GM23338 (cell line): ENCODE measurements around the gene IBA57. TPM values are rescaled to one million over a fixed set of nuclear protein-coding genes. Genes with fewer than 3 reads are reported as not detected.

Source experiments
- ATAC-seq: fragments of 200-7000 bp; cut with Tn5 transposase; 3 replicates; pipeline ENCODE4 v1.9.1; 2020
- DNase-seq: peaks from one replicate; pipeline ENCODE4 v3.0.0-alpha.2; 2015; ENCODE audit warnings: low spot score
- H2AFZ ChIP-seq: fragments of 200-600 bp; sonication (generic); 2 replicates; pipeline ENCODE4 v1.8.0; 2016; ENCODE audit warnings: antibody characterized with exemption, mild to moderate bottlenecking, moderate library complexity
- H3F3A ChIP-seq: fragments of 200-600 bp; sonication (generic); replicated peaks from 2 replicates; pipeline ENCODE4 v1.8.0; 2017; ENCODE audit warnings: antibody characterized with exemption, mixed run types, low read depth
- H3K27ac ChIP-seq: fragments of 200-600 bp; sonication (generic); 2 replicates; pipeline ENCODE4 v1.6.1; 2016; ENCODE audit warnings: low read depth
- H3K27me3 ChIP-seq: fragments of 200-600 bp; sonication (generic); 2 replicates; pipeline ENCODE4 v1.8.0; 2016; ENCODE audit warnings: mild to moderate bottlenecking, mixed run types, moderate library complexity; ENCODE audit not compliant: insufficient read depth
- H3K36me3 ChIP-seq: fragments of 200-600 bp; sonication (generic); 2 replicates; pipeline ENCODE4 v1.8.0; 2016; ENCODE audit warnings: mild to moderate bottlenecking; ENCODE audit not compliant: insufficient read depth
- H3K4me1 ChIP-seq: fragments of 200-600 bp; sonication (generic); 2 replicates; pipeline ENCODE4 v1.8.0; 2016; ENCODE audit warnings: mild to moderate bottlenecking, moderate library complexity; ENCODE audit not compliant: insufficient read depth
- H3K4me2 ChIP-seq: fragments of 200-600 bp; sonication (generic); 2 replicates; pipeline ENCODE4 v1.7.1; 2017; ENCODE audit warnings: mixed run types
- H3K4me3 ChIP-seq: fragments of 200-600 bp; sonication (generic); 2 replicates; pipeline ENCODE4 v1.6.1; 2016; ENCODE audit warnings: mixed run types
- H3K79me2 ChIP-seq: fragments of 200-600 bp; sonication (generic); replicated peaks from 2 replicates; pipeline ENCODE4 v1.8.0; 2017; ENCODE audit warnings: mild to moderate bottlenecking; ENCODE audit not compliant: insufficient read depth
- H3K9me2 ChIP-seq: fragments of 200-600 bp; sonication (generic); 2 replicates; pipeline ENCODE4 v1.8.0; 2017; ENCODE audit not compliant: insufficient read depth
- H4K20me1 ChIP-seq: fragments of 200-600 bp; sonication (generic); replicated peaks from 2 replicates; pipeline ENCODE4 v1.8.0; 2017; ENCODE audit warnings: mild to moderate bottlenecking; ENCODE audit not compliant: insufficient read depth
- H3K27ac Mint-ChIP-seq: 2 replicates; pipeline ENCODE4 v1.8.0; 2020; ENCODE audit warnings: inconsistent platforms, mild to moderate bottlenecking, moderate library complexity, mixed read lengths
- H3K27me3 Mint-ChIP-seq: 3 replicates; pipeline ENCODE4 v1.8.0; 2022; ENCODE audit warnings: low read depth, mild to moderate bottlenecking, moderate library complexity, mixed read lengths, inconsistent platforms; ENCODE audit not compliant: insufficient read depth, poor library complexity
- H3K36me3 Mint-ChIP-seq: 3 replicates; pipeline ENCODE4 v1.8.0; 2021; ENCODE audit warnings: low read depth, mild to moderate bottlenecking, inconsistent platforms, moderate library complexity, mixed read lengths
- H3K4me1 Mint-ChIP-seq: 3 replicates; pipeline ENCODE4 v1.8.0; 2020; ENCODE audit warnings: mild to moderate bottlenecking, inconsistent platforms, mixed read lengths
- H3K4me3 Mint-ChIP-seq: 3 replicates; pipeline ENCODE4 v1.8.0; 2021; ENCODE audit warnings: moderate library complexity, mild to moderate bottlenecking, inconsistent platforms, mixed read lengths
- H3K9me3 Mint-ChIP-seq: 3 replicates; pipeline ENCODE4 v1.8.0; 2020; ENCODE audit warnings: moderate library complexity, mild to moderate bottlenecking, inconsistent platforms, mixed read lengths
- EZH2phosphoT487 ChIP-seq: fragments of 200-600 bp; sonication (generic); IDR thresholded peaks from one replicate; pipeline ENCODE4 v1.8.1; 2018; ENCODE audit warnings: antibody characterized with exemption; ENCODE audit not compliant: unreplicated experiment
- STAT1 ChIP-seq: IDR thresholded peaks from one replicate; pipeline ENCODE4 v1.6.1; 2016; ENCODE audit warnings: antibody characterized with exemption; ENCODE audit not compliant: unreplicated experiment
- ZNF114 ChIP-seq: fragments of 250-450 bp; sonication (Bioruptor Pico); IDR thresholded peaks from 2 replicates; pipeline ENCODE4 v1.5.0; 2020; ENCODE audit warnings: mild to moderate bottlenecking, moderate library complexity
- ZNF331 ChIP-seq: fragments of 250-450 bp; sonication (Bioruptor Pico); IDR thresholded peaks from 2 replicates; pipeline ENCODE4 v1.5.0; 2020; ENCODE audit warnings: low read depth, mild to moderate bottlenecking, moderate library complexity
- ZNF462 ChIP-seq: fragments of 250-450 bp; sonication (Bioruptor Pico); IDR thresholded peaks from 2 replicates; pipeline ENCODE4 v1.5.0; 2020; ENCODE audit warnings: mild to moderate bottlenecking, moderate library complexity
- polyA plus RNA-seq: library from polyadenylated mRNA; unstranded; fragments of >200 nt; fragmentation: Nextera tagmentation; extraction: Ambion mirVana; gene quantifications from 2 replicates; pipeline ENCODE4 v1.2.1, GENCODE V29; 2016
- total RNA-seq: library from RNA; depleted of rRNA; stranded (reverse); fragments of >200 nt; shearing (Covaris generic); gene quantifications from 2 replicates; pipeline ENCODE4 v1.2.3, GENCODE V29; 2014

Gene IBA57
- total and polyA plus RNA-seq, 2 experiments from 2014 or later, result 1.1 to 10.3 TPM

GRCh38 chr1:228180959-228181644 is 15.5 kb downstream of the IBA57 start (continued):
- no peak for TF ChIP-seq ZNF462

GRCh38 chr1:228181645-228182034 is 16.0 kb downstream of the IBA57 start:
- Histone ChIP-seq H3K36me3 (no peaks in the 10 kb centered on the region), H2AFZ (no peak overlapping the region), H3F3A (no peaks in the 10 kb centered on the region), H3K9me2 (no peaks in the 10 kb centered on the region), H3K4me1 (no peaks in the 10 kb centered on the region), H3K27me3 (no peaks in the 10 kb centered on the region), H3K27ac (no peak overlapping the region), H4K20me1 (no peaks in the 10 kb centered on the region), H3K4me3 (no peak overlapping the region), H3K79me2 (no peaks in the 10 kb centered on the region), H3K4me2 (no peak overlapping the region)
- Mint-ChIP-seq H3K27ac (no peak overlapping the region), H3K4me1 (no peaks in the 10 kb centered on the region; the same call in 2 of the 3 replicates), H3K27me3 (peaks cover 9% of the 10 kb centered on the region), H3K9me3 (no peaks in the 10 kb centered on the region), H3K36me3 (peaks cover 2% of the 10 kb centered on the region; the same call in 1 of the 3 replicates), H3K4me3 (no peak overlapping the region)
- ATAC-seq (no peak), DNase-seq (no peak)
- TF ChIP-seq EZH2phosphoT487 (no peak), ZNF331 (CRISPR knock-in tag) (no peak), STAT1 (no peak), ZNF114 (CRISPR knock-in tag) (no peak)
